HUDEP-2 (cell line): Measurements from ENCODE around the gene DISP2.

Experiments used
- DNase-seq, 76 experiments: peaks; one replicate each; lab custom pipeline; 2025; ENCODE audit not compliant: unreplicated experiment in 76 of 76; lab: John Stamatoyannopoulos, UW

The DISP2 gene

DNA sequence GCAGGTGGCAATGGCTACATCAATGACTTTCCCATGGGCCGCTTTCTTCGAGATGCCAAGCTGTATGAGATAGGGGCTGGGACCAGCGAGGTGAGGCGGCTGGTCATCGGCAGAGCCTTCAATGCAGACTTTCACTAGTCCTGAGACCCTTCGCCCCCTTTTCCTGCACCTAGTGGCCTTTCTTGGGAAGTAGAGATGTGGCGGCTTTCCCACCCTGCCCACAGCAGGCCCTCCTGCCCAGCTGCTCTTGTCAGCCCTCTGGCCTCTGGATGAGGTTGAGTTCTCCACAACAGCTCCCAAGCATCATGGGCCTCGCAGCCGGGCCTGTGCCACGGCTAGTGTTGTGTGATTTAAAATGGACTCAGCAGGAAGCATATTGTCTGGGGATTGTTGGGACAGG is 60.1 kb downstream of the DISP2 start:
- no peak for DNase-seq

DNA sequence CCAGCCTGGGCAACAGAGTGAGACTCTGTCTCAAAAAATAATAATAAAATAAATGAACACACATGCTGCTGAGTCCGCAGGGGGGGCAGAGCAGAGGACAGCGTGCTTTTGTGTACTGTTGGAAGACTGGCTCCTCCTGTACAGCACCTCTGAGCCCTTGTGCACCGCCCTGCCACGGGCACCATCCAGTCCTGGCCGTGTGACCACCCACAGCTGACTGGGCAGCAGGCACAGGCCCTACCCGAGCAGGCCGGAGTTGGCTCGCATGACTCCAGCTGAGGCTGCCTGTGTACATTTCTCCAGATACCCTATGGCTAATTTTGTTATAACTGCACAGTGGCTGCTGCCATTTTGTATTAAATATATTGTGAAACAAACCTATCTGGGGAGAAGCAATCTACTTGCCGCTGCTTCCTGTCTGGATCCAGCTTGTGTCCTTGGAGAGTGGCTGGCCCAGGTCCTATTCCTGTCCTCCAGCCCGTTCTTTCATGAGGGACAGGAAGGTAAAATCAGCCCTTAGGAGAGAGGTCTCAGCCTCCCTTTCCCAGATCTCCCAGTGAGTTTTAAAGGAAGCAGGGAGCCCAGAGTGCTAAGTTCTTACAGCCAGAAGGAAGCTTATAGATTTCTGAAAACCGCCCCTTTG is 62.2 kb downstream of the DISP2 start:
- no peak for DNase-seq

DNA sequence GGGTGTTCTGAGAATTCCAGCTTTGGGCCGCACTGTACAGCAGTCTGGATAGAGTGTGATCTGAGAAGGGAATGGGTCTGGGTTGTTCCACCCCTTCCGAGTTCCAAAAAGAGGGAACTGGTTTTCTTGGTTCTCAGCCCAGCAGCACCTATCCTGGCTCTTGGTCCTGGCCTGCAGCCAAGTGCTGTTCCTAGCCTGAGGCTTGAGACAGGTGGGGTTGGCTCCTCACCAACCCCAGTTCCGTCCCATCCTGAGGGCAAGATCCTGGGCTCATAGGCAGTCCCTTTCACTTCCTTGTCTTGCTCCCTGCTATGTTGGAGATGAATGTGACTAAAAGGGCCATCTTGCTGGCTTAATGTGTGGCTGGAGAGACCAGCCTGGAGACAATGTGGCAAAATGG is 62.8 kb downstream of the DISP2 start:
- DNase-seq, result peak in 1 of 76 experiments; percentile 23

- DNase-seq, result peak in 70 of 76 experiments; percentile 13 to 84 (median 63)
Measured at GRCh38 chr15:40421246-40422157, 63.5 kb downstream of the DISP2 start.

DNA sequence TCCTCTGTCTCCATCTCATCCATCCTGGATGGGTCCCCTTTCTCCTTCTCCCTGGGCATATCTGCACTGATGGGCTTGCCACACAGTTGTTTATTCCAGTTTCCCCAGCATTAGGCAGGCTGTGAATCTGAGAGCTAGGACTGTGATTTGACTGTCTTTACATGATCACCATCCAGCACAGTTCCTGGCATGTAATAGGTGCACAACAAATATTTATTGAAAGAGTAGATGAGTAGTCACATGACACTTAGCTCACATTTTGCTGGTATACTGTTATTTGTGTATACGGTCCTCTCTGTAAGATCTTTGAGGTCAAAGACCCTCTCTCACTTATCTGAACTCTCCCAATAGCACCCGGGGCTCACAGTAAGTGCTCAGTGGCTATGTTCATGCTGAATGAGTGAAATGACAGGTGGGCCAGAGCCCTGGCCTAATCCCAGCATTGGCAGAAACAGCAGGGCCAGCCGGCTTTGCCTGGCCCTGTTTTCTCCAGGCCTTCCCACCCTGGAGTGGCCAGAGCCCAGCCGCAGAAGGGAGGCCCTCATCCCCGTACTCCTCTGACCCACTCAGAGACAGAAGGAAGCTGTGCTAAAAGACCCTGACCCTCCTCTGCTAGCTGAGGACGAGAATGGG is 66.6 kb downstream of the DISP2 start:
- no peak for DNase-seq

- no peak for DNase-seq
Measured at GRCh38 chr15:40425681-40426080, 67.7 kb downstream of the DISP2 start.

DNA sequence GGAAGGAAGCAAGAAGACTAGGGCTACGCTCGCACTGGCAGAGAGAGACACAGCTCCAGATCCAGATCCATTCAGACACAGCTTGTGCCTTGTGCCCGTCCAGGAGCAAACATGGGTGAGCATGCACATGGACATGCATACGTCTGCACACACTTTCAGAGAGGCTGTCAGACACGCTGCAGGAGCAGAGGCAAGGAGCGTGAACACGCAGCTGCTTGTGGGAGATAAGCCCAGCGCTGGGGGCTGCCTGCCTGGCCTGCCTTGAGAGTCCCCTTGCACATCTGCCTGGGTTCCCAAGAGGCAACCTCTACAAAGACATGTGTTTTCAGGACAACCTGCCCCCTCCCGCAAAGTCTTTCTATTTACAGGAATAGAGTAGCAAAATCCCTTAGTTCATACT is 69.2 kb downstream of the DISP2 start:
- peak in 31 of 76 experiments; percentile 11 to 64 (median 42) for DNase-seq

GRCh38 chr15:40428185-40428584 is 70.2 kb downstream of the DISP2 start:
- DNase-seq, result no peak
